Panc1 (cell line): ENCODE results near the gene SGPL1.

Experiments
- POLR2AphosphoS5 ChIP-seq: IDR thresholded peaks from 2 replicates; pipeline ENCODE4 v1.6.1; 2012; ENCODE audit warnings: mild to moderate bottlenecking, low read depth, low read length, moderate library complexity
- TCF7L2 ChIP-seq: IDR thresholded peaks from 2 replicates; pipeline ENCODE4 v1.6.1; 2011; ENCODE audit warnings: mild to moderate bottlenecking, low read depth, low read length, inconsistent platforms
- TF ChIP-seq, protein P1 (sequence below): fragments of 450-650 bp; IDR thresholded peaks from 2 replicates; pipeline ENCODE4 v1.5.1; 2017; ENCODE audit warnings: mild to moderate bottlenecking

DNA sequence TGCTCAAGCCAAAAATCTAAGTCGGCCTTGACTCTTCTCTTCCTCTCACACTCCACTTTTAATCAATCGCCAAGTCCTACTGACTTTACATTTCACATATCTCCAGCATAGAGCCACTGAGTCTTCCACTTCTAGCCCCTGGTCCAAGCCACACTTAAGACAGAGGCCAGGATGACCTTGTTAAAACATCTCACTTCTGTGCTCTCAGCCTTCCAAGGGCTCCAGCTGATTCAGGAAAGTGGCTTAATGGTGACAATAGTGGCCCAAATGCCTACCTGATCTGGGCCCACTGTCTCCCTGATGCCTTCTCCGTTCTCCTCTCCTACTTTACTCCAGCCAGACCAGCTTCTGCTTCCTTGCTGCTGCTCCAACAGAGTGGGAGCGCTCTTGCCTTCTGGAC lies 35.0 kb upstream of the SGPL1 start:
- TF ChIP-seq, protein P1, sequence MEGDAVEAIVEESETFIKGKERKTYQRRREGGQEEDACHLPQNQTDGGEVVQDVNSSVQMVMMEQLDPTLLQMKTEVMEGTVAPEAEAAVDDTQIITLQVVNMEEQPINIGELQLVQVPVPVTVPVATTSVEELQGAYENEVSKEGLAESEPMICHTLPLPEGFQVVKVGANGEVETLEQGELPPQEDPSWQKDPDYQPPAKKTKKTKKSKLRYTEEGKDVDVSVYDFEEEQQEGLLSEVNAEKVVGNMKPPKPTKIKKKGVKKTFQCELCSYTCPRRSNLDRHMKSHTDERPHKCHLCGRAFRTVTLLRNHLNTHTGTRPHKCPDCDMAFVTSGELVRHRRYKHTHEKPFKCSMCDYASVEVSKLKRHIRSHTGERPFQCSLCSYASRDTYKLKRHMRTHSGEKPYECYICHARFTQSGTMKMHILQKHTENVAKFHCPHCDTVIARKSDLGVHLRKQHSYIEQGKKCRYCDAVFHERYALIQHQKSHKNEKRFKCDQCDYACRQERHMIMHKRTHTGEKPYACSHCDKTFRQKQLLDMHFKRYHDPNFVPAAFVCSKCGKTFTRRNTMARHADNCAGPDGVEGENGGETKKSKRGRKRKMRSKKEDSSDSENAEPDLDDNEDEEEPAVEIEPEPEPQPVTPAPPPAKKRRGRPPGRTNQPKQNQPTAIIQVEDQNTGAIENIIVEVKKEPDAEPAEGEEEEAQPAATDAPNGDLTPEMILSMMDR: no peak
- TF ChIP-seq POLR2AphosphoS5 (no peak), TCF7L2 (no peak)
